RWPE2 (cell line): ENCODE measurements around the gene KCNAB2.

ENCODE experiments used
- ATAC-seq: fragments of 200-7000 bp; cut with Tn5 transposase; 3 replicates; pipeline ENCODE4 v1.9.1; 2021; ENCODE audit warnings: low read depth
- DNase-seq: peaks from one replicate; pipeline ENCODE4 v3.0.0-alpha.2; 2020; ENCODE audit warnings: low spot score
- H3K27ac ChIP-seq: fragments of 450-650 bp; 2 replicates; pipeline ENCODE4 v1.5.1; 2017; ENCODE audit warnings: mild to moderate bottlenecking; ENCODE audit not compliant: poor library complexity, severe bottlenecking
- H3K27me3 ChIP-seq: fragments of 250-450 bp; sonication (Bioruptor Pico); 2 replicates; pipeline ENCODE4 v1.5.1; 2021; ENCODE audit warnings: mild to moderate bottlenecking, moderate library complexity; ENCODE audit not compliant: insufficient read depth, poor library complexity, severe bottlenecking
- H3K36me3 ChIP-seq: fragments of 250-450 bp; sonication (Bioruptor Pico); 2 replicates; pipeline ENCODE4 v1.5.1; 2020; ENCODE audit warnings: low read depth, mild to moderate bottlenecking, moderate library complexity
- H3K4me1 ChIP-seq: fragments of 250-450 bp; sonication (Bioruptor Pico); 2 replicates; pipeline ENCODE4 v1.5.1; 2021; ENCODE audit warnings: mild to moderate bottlenecking, moderate library complexity; ENCODE audit not compliant: insufficient read depth, poor library complexity, severe bottlenecking
- H3K4me3 ChIP-seq: fragments of 250-450 bp; sonication (Bioruptor Pico); 2 replicates; pipeline ENCODE4 v1.5.1; 2021; ENCODE audit warnings: mild to moderate bottlenecking, moderate library complexity; ENCODE audit not compliant: severe bottlenecking
- H3K9me3 ChIP-seq: fragments of 250-450 bp; sonication (Bioruptor Pico); 2 replicates; pipeline ENCODE4 v1.5.1; 2021; ENCODE audit warnings: mild to moderate bottlenecking, moderate library complexity; ENCODE audit not compliant: severe bottlenecking
- CTCF ChIP-seq: fragments of 450-650 bp; IDR thresholded peaks from one replicate; pipeline ENCODE4 v1.5.1; 2017; ENCODE audit warnings: mild to moderate bottlenecking, moderate library complexity; ENCODE audit not compliant: poor library complexity, severe bottlenecking

The KCNAB2 gene

DNA sequence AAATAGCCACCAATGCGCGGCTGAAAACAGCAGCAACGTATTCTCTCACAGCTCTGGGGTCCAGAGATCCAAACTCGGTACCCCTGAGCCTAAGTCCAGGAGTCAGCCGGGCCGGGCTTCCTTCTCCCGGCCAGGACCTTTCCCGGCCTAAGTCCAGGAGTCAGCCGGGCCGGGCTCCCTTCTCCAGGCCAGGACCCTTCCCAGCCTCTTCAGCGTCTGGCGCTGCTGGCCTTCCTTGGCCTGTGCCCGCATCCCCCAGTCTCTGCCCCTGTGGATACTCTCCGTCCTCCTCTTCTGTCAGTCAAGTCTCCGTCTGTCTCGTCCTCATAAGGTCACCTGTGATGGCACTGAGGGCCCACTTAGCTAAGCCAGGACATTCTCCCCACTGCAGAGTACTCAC lies 32.2 kb downstream of the KCNAB2 start:
- ATAC-seq (no peak), DNase-seq (no peak)
- H3K27me3 ChIP-seq, result no peaks in the 10 kb centered on the region
- H3K4me3 ChIP-seq, result no peak overlapping the region
- no peaks in the 10 kb centered on the region for H3K9me3 ChIP-seq
- no peak overlapping the region for H3K27ac ChIP-seq
- no peaks in the 10 kb centered on the region for H3K36me3 ChIP-seq
- H3K4me1 ChIP-seq, result peaks cover 16% of the 10 kb centered on the region
- no peak for TF ChIP-seq CTCF

DNA sequence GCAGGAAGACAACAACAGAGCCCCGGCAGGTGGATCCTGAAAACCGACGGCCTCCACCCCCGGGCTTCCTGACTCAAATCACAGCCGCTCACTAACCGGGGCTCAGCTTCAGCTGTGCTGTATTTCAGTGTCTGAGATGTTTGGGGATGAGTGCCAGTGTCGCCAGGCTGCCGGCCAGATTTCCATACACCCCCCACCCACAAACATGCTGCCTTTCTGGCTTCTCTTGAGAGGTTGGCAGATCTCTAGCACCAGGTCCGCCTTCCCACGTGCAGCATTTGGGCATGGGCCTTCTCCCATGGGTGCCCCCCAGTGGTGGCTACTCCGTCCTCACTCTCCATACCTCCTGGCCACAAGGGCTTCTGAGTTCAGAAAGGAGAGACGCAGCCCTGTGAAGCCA lies 34.8 kb downstream of the KCNAB2 start:
- Histone ChIP-seq H3K4me1 (no peaks in the 10 kb centered on the region), H3K36me3 (no peaks in the 10 kb centered on the region), H3K9me3 (no peaks in the 10 kb centered on the region), H3K27ac (no peak overlapping the region), H3K27me3 (no peaks in the 10 kb centered on the region), H3K4me3 (no peak overlapping the region)
- DNase-seq (no peak), ATAC-seq (peak; percentile 56)
- peak; percentile 34 for TF ChIP-seq CTCF

GRCh38 chr1:6081901-6082300 lies 36.2 kb downstream of the KCNAB2 start:
- Histone ChIP-seq H3K9me3 (no peaks in the 10 kb centered on the region), H3K36me3 (no peaks in the 10 kb centered on the region), H3K27me3 (no peaks in the 10 kb centered on the region), H3K4me1 (no peaks in the 10 kb centered on the region), H3K4me3 (no peak overlapping the region), H3K27ac (no peak overlapping the region)
- no peak for DNase-seq
- no peak for ATAC-seq
- TF ChIP-seq CTCF, result no peak

- Histone ChIP-seq H3K9me3 (no peaks in the 10 kb centered on the region), H3K4me3 (no peak overlapping the region), H3K27me3 (no peaks in the 10 kb centered on the region), H3K36me3 (no peaks in the 10 kb centered on the region), H3K27ac (no peak overlapping the region), H3K4me1 (no peaks in the 10 kb centered on the region)
- no peak for TF ChIP-seq CTCF
- ATAC-seq, result no peak
- no peak for DNase-seq
Measured at GRCh38 chr1:6082430-6082971, 36.8 kb downstream of the KCNAB2 start.

DNA sequence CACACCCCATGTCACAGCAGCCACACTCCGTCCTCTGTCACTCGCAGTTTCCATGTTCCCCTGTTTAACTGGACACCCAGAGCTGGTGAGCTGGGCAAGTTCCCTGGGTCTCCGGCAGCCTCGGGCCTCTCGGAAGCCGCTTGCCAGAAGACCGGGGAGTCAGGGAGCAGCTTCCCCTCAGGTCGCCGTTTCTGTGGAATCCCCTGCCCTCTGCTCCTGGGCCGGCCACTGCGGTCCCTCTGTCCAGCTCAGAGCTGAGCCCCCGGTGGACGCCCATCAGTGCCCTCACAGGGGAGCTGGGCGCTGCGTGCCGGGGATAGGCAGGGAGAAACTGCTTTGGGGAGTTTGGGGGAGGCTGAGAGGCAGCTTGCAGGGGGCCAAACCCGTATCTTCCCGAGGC lies 37.7 kb downstream of the KCNAB2 start:
- no peaks in the 10 kb centered on the region for H3K9me3 ChIP-seq
- no peak overlapping the region for H3K27ac ChIP-seq
- no peaks in the 10 kb centered on the region for H3K27me3 ChIP-seq
- DNase-seq (no peak), ATAC-seq (no peak)
- H3K4me1 ChIP-seq, result no peaks in the 10 kb centered on the region
- no peak for TF ChIP-seq CTCF
- H3K4me3 ChIP-seq, result no peak overlapping the region
- H3K36me3 ChIP-seq, result no peaks in the 10 kb centered on the region
